ENCODE results near the gene AMN.

The AMN gene

DNA sequence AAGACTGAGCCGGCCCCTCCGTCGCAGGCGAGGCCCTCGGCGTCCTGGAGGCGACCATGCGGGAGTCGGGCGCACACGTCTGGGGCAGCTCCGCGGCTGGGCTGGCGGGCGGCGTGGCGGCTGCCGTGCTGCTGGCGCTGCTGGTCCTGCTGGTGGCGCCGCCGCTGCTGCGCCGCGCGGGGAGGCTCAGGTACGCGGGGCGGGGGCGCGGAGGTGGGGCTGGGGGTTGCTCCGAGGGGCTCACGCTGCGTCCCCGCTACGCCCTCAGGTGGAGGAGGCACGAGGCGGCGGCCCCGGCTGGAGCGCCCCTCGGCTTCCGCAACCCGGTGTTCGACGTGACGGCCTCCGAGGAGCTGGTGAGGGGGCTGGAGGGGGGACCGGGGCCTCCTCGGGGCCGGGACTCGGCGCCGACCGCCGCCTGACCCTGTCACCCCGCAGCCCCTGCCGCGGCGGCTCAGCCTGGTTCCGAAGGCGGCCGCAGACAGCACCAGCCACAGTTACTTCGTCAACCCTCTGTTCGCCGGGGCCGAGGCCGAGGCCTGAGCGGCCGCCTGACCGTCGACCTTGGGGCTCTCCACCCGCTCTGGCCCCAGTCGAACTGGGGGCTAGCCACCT lies 7.8 kb downstream of the AMN start:
- no peak overlapping the region for H3K4me3 ChIP-seq (ENCODE audit: low read depth, low read length)
- TF ChIP-seq, protein P1, sequence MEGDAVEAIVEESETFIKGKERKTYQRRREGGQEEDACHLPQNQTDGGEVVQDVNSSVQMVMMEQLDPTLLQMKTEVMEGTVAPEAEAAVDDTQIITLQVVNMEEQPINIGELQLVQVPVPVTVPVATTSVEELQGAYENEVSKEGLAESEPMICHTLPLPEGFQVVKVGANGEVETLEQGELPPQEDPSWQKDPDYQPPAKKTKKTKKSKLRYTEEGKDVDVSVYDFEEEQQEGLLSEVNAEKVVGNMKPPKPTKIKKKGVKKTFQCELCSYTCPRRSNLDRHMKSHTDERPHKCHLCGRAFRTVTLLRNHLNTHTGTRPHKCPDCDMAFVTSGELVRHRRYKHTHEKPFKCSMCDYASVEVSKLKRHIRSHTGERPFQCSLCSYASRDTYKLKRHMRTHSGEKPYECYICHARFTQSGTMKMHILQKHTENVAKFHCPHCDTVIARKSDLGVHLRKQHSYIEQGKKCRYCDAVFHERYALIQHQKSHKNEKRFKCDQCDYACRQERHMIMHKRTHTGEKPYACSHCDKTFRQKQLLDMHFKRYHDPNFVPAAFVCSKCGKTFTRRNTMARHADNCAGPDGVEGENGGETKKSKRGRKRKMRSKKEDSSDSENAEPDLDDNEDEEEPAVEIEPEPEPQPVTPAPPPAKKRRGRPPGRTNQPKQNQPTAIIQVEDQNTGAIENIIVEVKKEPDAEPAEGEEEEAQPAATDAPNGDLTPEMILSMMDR (IDR thresholded peaks at IDR 0.05; ENCODE audit: low read depth, low read length, missing control alignments) = no peak
- DNase-seq (ENCODE audit: low read depth) = no peak

DNA sequence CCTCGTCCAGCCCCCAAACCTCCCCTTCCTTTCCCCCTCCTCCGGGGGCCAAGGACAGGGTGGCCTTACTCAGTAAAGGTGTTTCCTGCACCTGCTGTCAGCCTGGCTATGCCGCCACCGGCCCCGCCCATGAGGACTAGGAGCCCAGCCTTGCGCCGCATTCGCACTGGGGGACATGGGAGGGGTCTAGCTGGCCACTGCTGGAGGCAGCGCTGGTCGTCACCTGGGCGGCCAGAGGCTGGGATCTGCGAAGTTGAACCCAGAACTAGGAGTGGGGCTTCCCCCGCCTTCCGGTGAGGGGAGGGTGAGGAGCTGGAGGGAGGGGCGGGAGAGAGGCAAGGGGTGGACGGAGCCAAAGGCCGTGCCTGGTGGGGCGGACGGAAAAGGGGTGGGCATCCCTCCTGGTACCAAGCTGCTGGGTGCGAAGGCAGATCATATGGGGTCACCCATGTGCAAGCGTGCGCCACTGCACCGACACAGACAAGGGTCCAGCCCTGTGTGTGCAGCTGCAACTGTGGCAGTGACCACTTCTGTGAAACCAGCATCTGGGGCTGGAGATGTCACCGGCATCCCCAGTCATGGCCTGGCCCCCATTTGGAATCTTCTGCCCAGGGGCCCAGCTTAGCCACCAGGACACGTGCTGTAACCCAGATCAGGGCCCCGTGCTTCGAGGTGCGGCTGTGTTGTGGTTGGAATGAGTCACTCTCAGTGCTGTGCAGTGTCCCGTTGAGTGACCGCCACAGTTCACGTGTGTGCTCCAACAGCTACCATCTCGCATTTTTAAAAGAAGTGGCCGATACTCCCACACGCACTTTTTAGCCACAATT lies 8.5 kb downstream of the AMN start:
- no peak overlapping the region for H3K4me3 ChIP-seq (ENCODE audit: low read depth, low read length)
- DNase-seq (ENCODE audit: low read depth) = no peak
- TF ChIP-seq, protein P1 (IDR thresholded peaks at IDR 0.05; ENCODE audit: low read depth, low read length, missing control alignments) = no peak

DNA sequence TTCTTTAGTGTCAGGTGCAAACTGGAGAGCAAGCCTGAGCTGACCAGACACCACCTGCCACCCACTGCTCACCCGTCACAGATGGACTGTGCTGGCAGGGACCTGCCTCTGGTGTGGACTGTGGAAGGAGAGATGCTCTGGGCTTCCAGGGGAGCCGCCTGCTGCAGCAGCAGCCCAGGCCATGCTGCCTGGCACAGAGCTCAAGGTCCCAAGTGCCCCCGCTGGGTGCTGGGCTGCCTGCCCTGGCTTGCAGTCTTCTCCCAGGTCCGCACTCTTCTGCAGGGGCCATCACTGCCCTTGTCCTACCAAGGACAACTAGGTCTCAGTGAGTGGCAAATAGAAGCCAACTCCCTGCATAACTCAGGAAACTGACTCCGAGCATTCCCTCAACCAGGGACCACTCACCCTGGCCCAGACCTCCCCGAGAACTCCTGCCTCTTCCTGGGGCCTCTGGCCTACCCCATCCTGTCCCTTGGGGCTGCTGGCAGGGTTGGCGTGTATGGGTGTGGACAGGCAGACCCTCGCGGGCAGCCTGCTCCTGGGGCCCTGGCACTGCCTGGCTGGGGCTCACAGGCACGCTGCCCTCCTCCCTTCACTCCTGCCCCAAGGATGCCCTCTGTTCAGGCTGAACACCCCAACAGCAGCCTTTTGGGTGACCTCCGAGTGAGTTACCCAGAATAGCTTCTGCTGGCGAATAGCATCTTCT lies 9.3 kb downstream of the AMN start:
- TF ChIP-seq, protein P1 (IDR thresholded peaks at IDR 0.05; ENCODE audit: low read depth, low read length, missing control alignments) = no peak
- no peak overlapping the region for H3K4me3 ChIP-seq (ENCODE audit: low read depth, low read length)

DNA sequence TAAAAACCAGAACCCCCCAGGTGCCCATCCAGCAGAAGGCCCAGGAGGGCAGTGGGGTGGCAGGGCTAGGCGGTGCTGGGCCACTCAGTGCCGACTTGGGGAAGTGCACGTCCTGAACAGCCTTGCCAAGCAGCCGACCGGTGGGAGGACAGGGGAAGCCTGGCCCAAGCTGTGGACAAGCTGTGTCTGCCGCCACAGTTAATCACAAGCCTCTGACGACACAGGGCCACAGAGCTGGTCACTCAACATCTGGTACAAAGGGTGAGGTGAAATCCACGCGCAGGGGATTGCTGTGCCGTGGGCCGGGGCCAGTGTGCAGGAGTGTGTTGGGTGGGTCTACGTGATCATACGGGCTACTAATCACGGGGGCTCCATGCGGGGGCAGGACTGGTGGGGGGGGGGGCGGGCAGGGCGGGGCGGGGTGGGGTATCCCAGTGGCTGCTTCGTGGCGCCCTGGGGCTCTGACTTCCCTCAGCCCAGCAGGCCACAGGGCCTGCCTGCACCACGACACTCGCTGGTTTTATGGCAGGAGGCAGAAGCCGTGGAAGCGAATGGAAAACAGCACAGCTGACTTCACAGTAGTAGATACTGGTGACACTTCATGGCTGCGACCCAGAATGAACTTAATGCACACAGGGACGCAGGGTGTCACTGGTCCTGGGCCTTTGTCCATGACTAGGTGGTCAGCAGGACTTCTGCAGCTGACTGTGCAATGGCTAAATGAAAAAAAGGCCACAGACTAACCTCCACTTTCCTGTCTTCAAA lies 10.2 kb downstream of the AMN start:
- DNase-seq (ENCODE audit: low read depth) = no peak
- TF ChIP-seq, protein P1 (IDR thresholded peaks at IDR 0.05; ENCODE audit: low read depth, low read length, missing control alignments) = no peak
- no peak overlapping the region for H3K4me3 ChIP-seq (ENCODE audit: low read depth, low read length)

More for the DNA sequence above, 9.3 kb downstream of the AMN start:
- no peak for DNase-seq (ENCODE audit: low read depth)

DNA sequence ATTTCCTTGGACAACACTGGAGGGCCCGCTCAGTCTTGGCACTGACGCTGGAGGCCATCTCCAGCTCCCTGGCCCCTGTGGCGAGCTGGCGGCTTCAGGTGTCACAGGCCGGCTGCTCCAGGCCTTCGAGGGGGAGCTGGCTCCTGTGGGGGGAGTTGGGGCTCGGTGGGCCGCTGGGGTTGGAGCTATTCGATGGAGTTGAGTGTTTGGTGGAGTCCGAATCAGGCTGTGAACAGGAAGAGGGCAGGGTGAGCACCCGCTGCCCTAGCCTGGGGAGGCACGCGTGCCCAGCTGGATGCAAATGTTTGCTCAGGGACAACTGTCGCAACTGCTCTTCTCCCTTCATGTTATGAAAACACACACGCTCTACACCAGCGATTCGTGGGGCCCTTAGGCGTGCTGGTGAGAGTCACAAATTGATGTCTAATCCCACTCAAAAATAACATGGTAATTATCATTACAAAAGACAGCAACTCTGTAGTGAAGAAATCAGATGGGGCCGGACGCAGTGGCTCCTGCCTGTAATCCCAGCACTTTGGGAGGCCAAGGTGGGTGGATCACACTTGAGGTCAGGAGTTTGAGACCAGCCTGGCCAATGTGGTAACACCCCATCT lies 11.3 kb downstream of the AMN start:
- no peak for DNase-seq (ENCODE audit: low read depth)
- H3K4me3 ChIP-seq (ENCODE audit: low read depth, low read length) = no peak overlapping the region
- TF ChIP-seq, protein P1 (IDR thresholded peaks at IDR 0.05; ENCODE audit: low read depth, low read length, missing control alignments) = no peak

DNA sequence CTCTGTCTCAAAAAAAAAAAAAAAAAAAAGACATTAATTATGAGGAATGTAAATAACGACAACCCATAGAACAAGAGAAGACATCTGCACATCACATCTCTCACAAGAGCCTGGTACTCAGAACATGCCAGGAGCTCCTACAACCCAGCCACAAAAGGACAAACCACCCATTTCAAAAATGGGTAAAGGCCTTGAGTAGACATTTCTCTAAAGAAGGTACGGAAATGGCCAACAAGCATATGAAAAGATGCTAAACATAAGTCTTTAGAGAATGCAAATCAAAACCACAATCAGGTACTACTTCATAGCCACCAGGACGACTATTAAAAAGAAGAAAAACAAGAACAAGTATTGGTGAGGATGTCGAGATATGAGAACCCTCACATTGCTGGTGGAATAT lies 13.3 kb downstream of the AMN start:
- TF ChIP-seq, protein P1 (IDR thresholded peaks at IDR 0.05; ENCODE audit: low read depth, low read length, missing control alignments) = no peak
- DNase-seq (ENCODE audit: low read depth) = no peak
- no peak overlapping the region for H3K4me3 ChIP-seq (ENCODE audit: low read depth, low read length)
